Raji (cell line): ENCODE results near the gene LMBRD2.

Experiments
- POLR2A ChIP-seq: IDR thresholded peaks from 2 replicates; pipeline ENCODE4 v1.6.1; 2011; ENCODE audit warnings: low read depth, low read length, control low read depth; ENCODE audit not compliant: insufficient read depth

LMBRD2 gene

DNA sequence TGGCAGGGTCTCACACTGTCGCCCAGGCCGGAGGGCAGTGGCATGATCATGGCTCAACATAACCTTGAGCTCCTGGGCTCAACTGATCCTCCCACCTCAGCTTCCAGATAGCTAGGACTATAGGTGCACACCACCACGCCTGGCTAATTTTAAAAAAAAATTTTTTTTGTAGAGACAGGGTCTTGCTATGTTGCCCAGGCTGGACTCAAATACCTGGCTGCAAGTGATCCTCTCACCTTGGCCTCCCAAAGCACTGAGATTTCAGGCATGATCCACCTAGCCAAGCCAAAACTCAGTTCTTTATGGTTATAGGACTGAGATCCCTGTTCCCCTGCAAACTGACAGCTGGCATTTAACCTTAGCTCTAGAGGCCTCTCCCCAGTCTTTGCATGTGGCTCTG is 5.3 kb downstream of the LMBRD2 start:
- no peak for TF ChIP-seq POLR2A

DNA sequence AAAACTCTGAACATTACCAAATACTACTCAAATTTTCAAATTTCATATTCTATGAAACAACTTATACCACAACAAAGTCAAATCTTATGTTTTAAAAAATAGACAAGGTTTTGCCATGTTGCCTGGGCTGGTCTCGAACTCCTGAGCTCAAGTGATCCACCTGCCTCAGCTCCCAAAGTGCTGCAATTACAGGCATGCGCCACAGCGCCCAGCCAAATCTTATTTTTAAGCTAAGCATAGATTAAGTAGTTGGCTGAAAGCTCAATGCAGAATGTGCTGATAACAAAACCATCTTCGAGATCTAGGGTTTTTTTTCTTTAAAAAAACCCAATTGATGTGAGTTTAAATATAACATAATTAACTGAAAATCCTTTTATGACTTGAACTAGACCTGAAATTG is 6.4 kb downstream of the LMBRD2 start:
- TF ChIP-seq POLR2A, result no peak

DNA sequence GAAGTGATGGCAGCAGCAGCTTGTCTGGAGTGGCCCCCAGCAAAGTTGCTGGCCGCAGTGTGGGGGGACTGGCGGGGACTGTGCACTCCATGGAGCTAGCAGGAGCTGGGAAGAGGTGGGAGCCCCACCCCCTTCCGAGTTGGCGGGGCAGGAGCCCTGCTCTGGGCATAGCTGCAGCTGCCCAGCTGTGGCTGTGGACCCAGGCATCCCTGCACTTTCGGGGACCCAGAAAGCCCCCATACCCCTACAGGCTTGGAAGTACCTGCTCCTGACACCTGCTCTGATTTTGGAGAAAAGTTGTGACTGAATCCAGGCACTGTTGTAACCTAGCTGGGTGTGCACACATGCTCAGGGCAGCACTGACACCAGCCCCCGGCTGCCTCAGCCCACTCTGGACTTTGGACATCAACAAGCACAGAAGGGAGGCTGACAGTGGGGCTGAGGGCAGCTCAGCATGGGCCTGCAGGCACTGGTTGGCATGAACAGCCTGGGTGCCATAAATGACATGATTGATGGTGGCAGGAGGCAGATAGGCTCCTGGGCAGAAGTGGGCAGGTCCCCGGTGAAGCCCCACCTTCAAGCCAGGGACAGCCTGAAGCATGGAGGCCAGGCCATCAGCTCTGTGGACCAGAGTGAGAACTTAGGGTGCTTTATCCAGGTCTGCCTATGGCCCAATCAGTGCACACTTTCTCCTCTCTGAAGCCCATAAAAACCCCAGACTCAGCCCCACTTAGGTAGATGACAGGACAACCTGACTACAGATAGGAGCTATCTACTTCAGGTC is 12.6 kb downstream of the LMBRD2 start:
- TF ChIP-seq POLR2A, result no peak

DNA sequence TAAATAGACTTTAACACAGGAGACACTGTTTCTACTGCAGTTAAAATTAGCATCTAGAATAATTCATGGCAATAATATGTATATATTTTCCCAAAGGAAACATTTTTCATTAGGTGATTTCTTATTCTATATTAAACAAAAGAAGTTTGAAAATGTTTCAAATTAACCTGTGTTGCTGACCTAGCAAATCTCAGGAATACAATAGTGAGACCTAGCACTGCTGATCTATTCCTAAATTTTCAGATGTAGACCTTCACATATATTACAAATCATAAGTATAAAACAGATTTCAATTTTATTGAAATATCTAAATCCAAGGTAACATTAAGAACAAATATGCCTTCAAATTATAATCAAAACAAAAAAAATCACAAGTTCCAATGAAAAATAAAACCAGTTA is 15.1 kb downstream of the LMBRD2 start:
- no peak for TF ChIP-seq POLR2A

DNA sequence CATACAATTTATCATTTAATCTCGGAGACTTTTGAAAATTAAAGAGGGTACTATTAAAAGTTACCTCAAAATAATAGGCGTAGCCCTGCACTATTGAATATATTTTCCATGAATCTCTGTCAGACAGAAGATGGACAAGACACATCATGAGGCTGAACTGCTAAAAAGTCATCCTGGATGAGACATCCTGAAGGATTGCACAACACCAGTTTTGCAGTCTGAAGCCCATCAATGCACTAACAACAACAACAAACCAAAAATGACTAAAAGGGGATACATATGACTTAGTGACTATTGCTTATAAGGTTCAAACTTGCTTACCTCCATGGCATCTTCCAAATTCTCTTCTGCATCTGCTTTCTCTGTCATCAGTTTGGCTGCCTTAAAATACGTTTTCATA is 15.7 kb downstream of the LMBRD2 start:
- TF ChIP-seq POLR2A, result no peak

DNA sequence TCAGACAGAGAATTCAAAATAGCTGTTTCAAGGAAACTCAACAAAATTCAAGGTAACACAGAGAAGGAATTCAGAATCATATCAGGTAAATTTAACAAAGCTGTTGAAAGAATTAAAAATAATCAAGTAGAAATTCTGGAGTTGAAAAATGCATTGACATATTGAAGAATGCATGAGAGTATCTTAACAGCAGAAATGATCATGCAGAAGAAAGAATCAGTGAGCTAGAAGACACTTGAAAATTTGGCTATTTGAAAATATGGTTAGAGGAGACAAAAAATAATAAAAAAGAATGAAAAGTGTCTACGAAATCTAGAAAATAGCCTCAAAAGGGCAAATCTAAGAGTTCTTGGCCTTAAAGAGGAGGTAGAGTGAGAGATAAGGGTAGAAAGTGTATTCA is 22.9 kb downstream of the LMBRD2 start:
- TF ChIP-seq POLR2A, result no peak

DNA sequence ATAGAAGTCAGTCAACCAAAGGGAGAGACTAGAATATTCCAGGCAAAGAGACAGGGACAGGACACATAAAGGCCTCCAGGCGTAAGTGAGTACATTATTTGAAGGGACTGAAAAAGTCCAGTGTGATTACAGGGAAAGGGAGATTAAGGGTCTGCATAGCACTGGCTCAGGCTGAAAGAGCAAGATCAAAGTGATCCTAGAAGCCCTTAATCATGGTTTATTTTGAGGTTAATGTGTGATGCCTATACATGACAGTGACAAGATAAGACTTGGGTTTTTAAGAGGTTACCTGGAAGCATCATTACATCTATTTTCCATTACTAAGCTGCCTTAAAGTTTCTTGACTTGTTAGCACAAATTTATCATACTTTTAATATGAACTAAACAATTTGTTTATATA is 25.8 kb downstream of the LMBRD2 start:
- no peak for TF ChIP-seq POLR2A

DNA sequence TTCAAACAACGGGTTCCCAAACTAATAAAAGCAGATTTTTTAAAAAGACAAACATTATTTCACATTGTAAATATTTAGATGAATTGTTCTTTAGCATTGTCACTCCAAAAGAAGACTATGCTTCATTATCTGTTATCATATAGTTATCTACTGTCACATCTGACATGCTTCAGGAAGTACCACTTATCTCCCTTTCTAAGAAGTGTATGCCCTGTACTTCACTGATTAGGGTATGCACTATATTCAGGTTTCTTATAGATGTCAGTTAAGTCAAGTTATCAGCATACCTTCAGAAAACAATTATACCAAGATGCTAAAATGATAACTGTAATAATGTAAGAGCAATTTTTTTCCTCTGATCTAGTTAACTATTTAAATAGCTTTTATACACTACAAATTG is 40.4 kb downstream of the LMBRD2 start:
- no peak for TF ChIP-seq POLR2A

DNA sequence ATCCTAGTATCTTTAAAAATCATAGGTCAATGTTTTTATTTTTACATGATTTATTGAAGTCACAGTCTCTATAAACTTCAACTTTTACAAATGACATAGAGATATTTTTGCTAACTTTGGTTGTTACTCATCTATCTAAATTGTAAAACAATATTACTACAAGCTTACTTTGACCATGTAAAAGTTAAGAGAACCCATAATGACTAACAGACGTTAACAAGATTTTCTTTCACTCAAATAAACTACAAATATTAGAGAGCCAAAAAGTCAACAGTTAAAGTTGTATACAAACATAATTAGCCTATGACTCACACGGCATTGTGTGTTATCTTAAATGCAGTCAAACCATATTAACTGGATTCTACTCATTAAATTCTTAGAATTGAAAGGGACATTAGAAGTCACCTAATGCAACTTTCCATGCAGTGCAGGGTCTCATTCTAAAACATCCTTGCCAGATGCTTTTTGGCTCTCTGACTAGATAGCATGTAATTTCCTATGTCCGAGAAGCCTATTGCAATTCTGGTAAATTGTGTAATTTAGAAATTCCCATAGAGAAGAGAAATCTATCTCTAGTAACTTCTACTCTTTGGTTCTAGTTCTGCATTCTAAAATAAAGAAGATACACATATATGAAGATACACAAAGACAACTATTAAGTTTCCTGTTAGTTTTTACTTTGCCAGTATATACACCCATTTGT is 42.8 kb downstream of the LMBRD2 start:
- no peak for TF ChIP-seq POLR2A

DNA sequence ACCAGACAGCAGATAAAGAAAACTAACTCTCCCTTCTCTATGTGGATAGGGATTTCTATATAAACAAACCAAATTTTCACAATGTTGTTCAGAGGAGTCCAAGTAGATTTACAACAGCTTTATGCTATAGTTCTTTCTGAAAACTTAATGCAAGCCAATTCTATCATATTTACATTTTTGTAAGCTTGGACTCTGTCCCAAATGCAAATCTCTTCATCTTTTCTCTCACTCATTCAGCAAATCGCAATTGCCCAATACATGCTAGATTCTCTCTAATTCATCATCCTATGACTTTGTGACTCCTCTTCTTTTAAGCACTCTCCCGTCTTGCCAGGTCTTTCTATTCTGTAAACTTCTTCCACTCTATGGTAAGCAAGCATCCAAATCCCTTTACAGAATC is 45.9 kb downstream of the LMBRD2 start:
- TF ChIP-seq POLR2A, result no peak

DNA sequence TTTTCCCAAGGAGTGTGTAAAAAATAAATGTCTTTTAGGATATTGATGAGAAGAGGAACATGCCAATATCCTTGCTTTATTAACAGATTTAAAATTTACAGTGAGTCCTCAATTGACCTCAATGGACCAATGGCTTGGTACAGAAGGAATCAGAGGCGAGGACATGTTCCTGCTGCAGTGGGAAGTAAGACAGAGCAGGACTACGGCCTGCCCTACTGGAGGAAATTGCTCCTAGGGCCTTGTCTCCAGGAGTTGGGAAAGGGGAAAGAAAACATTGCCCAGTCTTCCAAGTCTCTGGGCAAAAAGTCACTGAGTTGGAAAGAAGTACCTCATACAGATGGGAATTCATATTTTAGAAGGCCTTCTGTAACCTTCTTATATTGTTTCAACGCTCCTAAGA is 51.9 kb downstream of the LMBRD2 start:
- TF ChIP-seq POLR2A, result no peak

DNA sequence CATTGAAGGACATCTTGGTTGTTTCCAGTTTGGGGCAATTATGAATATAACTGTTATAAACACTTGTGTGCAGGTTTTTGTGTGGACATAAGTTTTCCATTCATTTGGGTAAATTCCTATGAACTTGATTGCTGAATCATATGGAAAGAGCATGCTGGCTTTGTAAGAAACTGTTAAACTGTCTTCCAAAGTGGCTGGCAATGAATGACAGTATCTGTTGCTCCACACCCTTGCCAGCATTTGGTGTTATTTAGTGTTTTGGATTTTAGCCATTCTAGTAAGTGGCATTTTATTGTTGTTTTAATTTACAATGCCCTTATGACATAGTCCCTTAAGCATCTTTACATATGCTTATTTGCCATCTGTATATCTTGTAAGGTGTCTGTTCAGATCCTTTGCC is 55.2 kb downstream of the LMBRD2 start:
- no peak for TF ChIP-seq POLR2A

DNA sequence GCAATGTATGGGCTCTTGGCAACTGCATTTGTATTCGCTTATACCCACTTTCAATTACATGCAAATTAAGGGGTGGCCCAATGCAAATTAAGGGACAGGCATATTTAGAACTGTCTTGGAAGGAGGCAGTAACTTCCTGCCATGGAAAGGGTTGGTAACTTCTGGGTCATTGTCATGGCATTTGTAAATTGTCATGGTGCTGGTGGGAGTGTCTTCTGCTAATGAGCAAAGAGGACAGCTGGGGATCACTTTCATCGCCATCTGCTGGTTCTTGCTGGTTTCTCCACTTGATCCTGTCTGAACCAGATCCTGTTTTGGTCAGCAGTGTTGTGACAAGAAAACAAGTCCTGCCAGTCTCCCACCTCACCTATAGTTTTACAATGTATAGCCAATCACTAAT is 61.7 kb downstream of the LMBRD2 start:
- no peak for TF ChIP-seq POLR2A

DNA sequence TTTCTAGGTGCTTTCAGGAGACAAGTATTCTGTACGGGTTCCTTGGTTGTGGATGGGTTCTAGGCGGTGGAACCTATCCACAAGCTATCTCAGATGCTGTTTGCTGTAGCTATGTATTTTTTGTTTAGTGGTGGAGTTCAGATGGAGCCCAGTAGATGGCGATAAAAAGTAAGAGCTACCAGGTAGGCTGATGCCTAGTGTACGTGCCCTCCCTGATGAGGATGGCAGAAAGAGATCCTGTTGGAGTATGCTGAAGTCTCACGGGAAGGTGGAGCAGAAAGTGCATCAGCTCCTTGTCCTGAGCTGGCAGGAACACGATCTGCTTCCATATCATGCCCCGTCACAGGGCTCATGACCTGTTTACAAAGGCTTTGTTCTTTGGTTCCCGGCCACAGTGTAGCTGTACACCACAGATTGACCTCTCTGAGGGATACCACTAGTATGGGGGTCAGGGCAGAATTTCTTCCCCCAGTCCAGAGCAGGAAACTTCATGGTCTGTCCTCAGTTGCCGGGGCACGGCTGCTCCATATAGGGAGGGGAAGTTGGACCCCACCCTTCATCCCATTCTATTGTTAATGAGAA is 72.4 kb downstream of the LMBRD2 start:
- TF ChIP-seq POLR2A, result no peak

DNA sequence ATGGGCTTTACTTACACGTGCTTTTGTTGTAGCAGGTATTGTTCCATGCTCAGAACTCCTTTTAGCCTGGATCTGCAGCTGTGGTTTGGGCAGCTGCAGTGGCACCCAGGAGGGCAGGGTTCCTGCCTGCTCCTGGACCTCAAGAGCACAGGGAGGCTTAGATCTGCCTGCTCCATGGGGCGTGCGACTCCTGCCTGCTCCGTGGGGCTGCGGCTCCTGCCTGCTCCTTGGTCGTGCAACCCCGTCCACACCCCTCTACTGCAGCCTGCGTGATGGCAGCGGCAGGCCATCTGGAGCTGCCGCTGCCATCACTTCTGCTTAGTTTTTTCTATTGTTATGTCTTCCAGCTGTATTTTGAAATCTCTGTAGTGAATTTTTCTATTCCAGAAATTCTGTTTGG is 73.3 kb downstream of the LMBRD2 start:
- no peak for TF ChIP-seq POLR2A

DNA sequence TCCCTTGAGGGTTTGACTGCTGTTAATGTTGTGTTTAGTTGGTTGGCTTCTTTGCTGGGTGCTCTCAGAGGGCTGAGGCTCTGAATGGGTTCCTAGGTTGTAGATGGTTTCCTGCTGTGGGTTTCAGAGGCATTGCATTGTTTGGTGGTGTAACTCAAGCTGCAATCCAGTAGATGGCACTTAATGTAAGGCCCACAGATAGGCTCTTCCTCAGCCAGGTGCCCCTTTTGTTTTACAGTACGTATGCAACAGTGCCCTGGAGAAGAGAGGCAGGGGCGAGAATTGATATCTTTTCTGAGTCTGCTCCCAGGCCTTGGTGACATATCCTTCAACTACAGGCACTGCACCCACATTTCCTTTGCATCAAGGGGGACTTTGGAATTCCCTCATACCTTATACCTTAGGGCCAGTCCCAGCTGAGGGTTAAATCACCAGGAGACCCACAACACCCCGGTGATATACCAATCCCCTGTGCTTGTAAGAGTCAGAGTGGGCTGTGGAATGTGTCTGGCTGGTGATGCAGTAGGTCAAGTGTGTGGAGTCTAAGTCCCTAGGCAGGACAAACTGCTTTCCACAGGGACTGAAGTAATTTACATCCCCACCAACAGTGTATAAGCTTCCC is 78.0 kb downstream of the LMBRD2 start:
- TF ChIP-seq POLR2A, result no peak
